Testis (tissue), 3 donors: ENCODE measurements around the gene SP140L. TPM values are rescaled to one million over a fixed set of nuclear protein-coding genes. Genes with fewer than 3 reads are reported as not detected.
"Not testable (repeated sequence)": the region's sequence is repeated elsewhere in the genome, so short reads cannot be mapped to it uniquely, and the experiment has no call there.

ENCODE experiments used
- DNase-seq: peaks from one replicate; pipeline ENCODE4 v3.0.0-alpha.2; 2019
- H3K27ac ChIP-seq, 2 donors: fragments of 200-600 bp; sonication (generic); one replicate each; pipeline ENCODE4 v1.5.1; 2019
- H3K27me3 ChIP-seq: fragments of 200-600 bp; sonication (generic); one replicate; pipeline ENCODE4 v1.5.1; 2019
- H3K36me3 ChIP-seq: fragments of 200-600 bp; sonication (generic); one replicate; pipeline ENCODE4 v1.5.1; 2017; ENCODE audit warnings: low read depth; ENCODE audit errors: missing control alignments
- H3K4me1 ChIP-seq: fragments of 200-600 bp; sonication (generic); one replicate; pipeline ENCODE4 v1.5.1; 2019
- H3K4me3 ChIP-seq, 2 donors: fragments of 200-600 bp; sonication (generic); one replicate each; pipeline ENCODE4 v1.5.1; 2017 to 2019
- H3K9me3 ChIP-seq: fragments of 200-600 bp; sonication (generic); one replicate; pipeline ENCODE4 v1.5.1; 2017
- POLR2A ChIP-seq: fragments of 450-650 bp; IDR thresholded peaks from one replicate; pipeline ENCODE4 v1.6.1; 2017; ENCODE audit warnings: antibody characterized with exemption, mild to moderate bottlenecking, moderate library complexity
- whole genome bisulfite sequencing, 2 donors: methylation state at CpG; one replicate each; pipeline ENCODE4 v1.1.5; 2018; 5-methylcytosine and 5-hydroxymethylcytosine counted together
- intact Hi-C: fragments of 100-400 bp; cut with DNase I; formaldehyde crosslinking; loops from one replicate; pipeline ENCODE4 v1.15.1; 2023; ENCODE audit warnings: low total_unique reads
- polyA plus RNA-seq: library from polyadenylated mRNA; stranded (reverse); fragments of 350-450 nt; fragmentation: Illumina TruSeq; extraction: RNeasy Lipid Tissue Mini Kit (QIAGEN cat#74804); gene quantifications from one replicate; pipeline ENCODE4 v1.2.3, GENCODE V29; 2014; ENCODE audit warnings: low read depth, low replicate concordance; ENCODE audit not compliant: insufficient read depth
- total RNA-seq, 2 donors: library from RNA; depleted of rRNA; stranded (reverse); fragments of >200 nt; gene quantifications; one replicate each; pipeline ENCODE4 v1.2.3, GENCODE V29; 2016
- TF ChIP-seq, protein P1 (sequence below), 3 experiments: fragments of 450-650 bp in 2 of 3; fragments of 200-600 bp in 1 of 3; sonication (generic) in 1 of 3; IDR thresholded peaks; one replicate each; pipeline ENCODE4 v1.5.1; 2016 to 2019; ENCODE audit warnings: antibody characterized with exemption in 3 of 3, mild to moderate bottlenecking in 2 of 3, moderate library complexity in 1 of 3

SP140L gene
- total and polyA plus RNA-seq, 3 donors from 2014 or later: 7.2 to 21.9 (median 7.9) TPM

DNA sequence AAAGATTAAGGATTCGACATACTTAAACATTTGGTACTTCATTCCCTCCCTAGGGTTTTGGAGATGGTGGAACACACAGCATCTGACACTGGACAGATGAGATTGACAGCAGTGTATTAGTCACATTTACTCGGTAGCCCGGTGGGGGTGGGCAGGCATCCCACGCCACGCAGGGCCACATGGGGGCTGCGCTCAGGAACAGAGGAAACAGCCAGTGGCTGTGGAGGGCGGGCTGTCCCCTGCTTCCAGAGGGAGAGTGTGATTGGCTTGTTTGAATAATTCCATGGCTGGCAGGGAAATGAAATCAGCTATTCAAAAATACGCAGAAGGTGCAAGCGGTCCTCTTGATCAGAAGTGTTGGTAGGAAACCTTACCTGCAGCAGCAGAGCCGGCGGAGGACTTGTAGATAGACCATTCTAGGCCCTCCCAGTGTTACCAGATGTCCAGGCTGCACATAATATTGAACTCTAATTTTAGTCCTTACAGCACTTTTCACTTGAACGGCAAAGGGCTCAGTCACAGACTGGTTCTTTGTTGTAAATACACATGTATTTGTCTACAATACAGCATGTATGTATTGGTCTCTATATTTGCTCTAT, 18.5 kb upstream of the SP140L start:
- no peak for DNase-seq
- H3K27ac ChIP-seq: no peak overlapping the region
- no peaks in the 10 kb centered on the region for H3K4me1 ChIP-seq
- TF ChIP-seq, protein P1, sequence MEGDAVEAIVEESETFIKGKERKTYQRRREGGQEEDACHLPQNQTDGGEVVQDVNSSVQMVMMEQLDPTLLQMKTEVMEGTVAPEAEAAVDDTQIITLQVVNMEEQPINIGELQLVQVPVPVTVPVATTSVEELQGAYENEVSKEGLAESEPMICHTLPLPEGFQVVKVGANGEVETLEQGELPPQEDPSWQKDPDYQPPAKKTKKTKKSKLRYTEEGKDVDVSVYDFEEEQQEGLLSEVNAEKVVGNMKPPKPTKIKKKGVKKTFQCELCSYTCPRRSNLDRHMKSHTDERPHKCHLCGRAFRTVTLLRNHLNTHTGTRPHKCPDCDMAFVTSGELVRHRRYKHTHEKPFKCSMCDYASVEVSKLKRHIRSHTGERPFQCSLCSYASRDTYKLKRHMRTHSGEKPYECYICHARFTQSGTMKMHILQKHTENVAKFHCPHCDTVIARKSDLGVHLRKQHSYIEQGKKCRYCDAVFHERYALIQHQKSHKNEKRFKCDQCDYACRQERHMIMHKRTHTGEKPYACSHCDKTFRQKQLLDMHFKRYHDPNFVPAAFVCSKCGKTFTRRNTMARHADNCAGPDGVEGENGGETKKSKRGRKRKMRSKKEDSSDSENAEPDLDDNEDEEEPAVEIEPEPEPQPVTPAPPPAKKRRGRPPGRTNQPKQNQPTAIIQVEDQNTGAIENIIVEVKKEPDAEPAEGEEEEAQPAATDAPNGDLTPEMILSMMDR (IDR thresholded peaks at IDR 0.05): no peak
- no peak for TF ChIP-seq POLR2A
- intact Hi-C loops: no loop called here
- H3K9me3 ChIP-seq: no peaks in the 10 kb centered on the region
- H3K4me3 ChIP-seq: no peak overlapping the region
- 91 to 93% methylated on average over 12 of the region's 12 CpGs for WGBS, 2 donors
- H3K36me3 ChIP-seq: no peaks in the 10 kb centered on the region
- H3K27me3 ChIP-seq: no peaks in the 10 kb centered on the region

DNA sequence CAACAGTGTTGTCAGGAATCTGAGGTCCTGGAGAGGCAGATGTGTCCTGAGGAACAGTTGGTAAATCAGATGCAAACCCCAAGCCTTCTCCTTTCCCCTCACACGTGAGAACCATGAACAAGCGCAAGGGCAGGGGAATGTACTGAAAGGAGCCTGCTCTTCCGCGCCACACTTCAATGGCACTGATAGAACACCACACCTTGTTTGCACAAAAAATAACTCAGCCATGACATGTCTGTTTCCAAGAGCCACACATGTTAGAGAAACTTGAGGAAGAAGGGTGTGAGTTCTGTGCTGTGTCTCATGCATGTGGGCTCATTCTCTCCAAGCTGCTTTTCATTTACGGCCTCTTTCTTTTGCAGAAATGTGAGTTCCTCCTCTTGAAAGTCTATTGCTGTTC, 16.2 kb upstream of the SP140L start:
- WGBS, 2 donors: 100% methylated on average over 1 of the region's 5 CpGs; no CpG with 5 or more reads in 1 of the 2 donors
- intact Hi-C loops, H3K36me3 ChIP-seq, H3K9me3 ChIP-seq, H3K27ac ChIP-seq, H3K4me3 ChIP-seq, H3K4me1 ChIP-seq, DNase-seq, H3K27me3 ChIP-seq: not testable (repeated sequence)

DNA sequence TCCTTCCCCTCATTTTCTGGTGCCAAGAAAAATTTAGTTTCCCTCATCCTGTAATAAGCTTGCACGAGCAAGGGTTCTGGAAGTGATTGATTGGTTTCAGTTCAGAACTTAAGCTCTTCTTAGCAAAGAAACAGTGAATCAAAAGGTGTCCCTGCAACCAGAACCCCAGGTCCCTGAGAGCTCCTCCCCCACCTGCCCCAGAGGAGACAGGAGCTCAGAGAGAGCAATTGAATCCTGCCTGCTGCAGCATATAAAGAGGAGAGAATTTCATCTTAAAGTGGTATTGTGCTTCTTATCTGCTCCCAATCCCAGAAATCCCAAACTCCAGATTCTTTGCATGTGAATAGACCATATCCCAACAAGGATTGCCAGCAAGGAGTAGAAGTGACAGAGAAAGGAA, 15.4 kb upstream of the SP140L start:
- WGBS, 2 donors: 71 to 75% methylated on average over 1 of the region's 1 CpG
- H3K4me1 ChIP-seq, DNase-seq, H3K27ac ChIP-seq, H3K4me3 ChIP-seq, intact Hi-C loops, H3K36me3 ChIP-seq, H3K9me3 ChIP-seq, H3K27me3 ChIP-seq: not testable (repeated sequence)

DNA sequence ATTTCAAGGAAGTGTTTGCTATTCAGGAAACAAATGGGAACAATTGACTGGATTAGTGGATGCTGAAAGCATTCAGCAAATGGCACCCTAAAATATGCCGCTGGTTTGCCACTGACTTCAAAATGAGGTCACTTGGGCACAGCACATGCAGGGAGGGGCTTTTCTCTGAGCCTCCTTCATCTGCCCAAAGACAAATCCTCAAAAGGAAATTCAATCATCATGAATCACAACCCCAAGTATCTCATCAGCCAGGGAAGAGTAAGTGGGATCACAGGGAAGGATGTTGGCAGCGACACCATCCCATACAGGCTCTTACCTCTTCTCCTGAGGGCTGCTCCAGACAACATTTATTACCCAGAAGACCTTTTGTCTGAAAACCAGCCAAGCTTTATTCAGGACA, 14.4 kb upstream of the SP140L start:
- H3K4me1 ChIP-seq: no peaks in the 10 kb centered on the region
- intact Hi-C loops: no loop called here
- H3K27me3 ChIP-seq: no peaks in the 10 kb centered on the region
- H3K36me3 ChIP-seq: no peaks in the 10 kb centered on the region
- no peak overlapping the region for H3K27ac ChIP-seq
- TF ChIP-seq, protein P1 (IDR thresholded peaks at IDR 0.05): no peak
- TF ChIP-seq POLR2A: no peak
- 97 to 100% methylated on average over 2 of the region's 2 CpGs for WGBS, 2 donors
- no peak for DNase-seq
- H3K9me3 ChIP-seq: no peaks in the 10 kb centered on the region
- H3K4me3 ChIP-seq: no peak overlapping the region

DNA sequence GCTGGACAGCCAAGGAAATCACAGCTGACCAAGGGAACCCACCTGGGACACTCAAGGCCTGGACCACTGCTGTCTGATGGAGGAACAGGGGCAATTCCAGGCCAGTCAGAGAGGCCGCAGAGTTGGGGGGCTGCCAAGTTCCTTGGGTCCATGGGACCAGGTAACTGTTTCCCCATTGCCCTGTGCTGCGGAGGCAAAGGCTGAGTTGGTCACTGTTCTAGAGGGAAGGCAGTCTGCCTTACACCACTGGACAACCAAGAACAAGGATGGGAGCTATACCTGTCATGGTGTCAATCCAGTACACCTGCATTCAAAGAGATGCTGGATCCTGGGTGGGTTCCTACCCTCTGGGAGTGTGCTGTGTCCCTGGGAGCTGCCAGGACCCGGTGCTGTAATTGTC, 9.6 kb upstream of the SP140L start:
- TF ChIP-seq POLR2A: no peak
- TF ChIP-seq, protein P1 (IDR thresholded peaks at IDR 0.05): no peak
- H3K27ac ChIP-seq: no peak overlapping the region
- DNase-seq: no peak
- intact Hi-C loops: no loop called here
- no peaks in the 10 kb centered on the region for H3K4me1 ChIP-seq
- H3K4me3 ChIP-seq: no peak overlapping the region
- WGBS, 2 donors: 83 to 85% methylated on average over 1 to 3 of the region's 3 CpGs
- no peaks in the 10 kb centered on the region for H3K9me3 ChIP-seq
- H3K36me3 ChIP-seq: no peaks in the 10 kb centered on the region
- H3K27me3 ChIP-seq: no peaks in the 10 kb centered on the region
